ENCODE measurements around the gene CADM2.

GRCh38 chr3:85652360-85652759 is 693.6 kb downstream of the CADM2 start:
- TF ChIP-seq CTCF (IDR thresholded peaks at IDR 0.05; ENCODE audit: poor library complexity): no peak
- TF ChIP-seq EZH2phosphoT487 (IDR thresholded peaks at IDR 0.05; ENCODE audit: low read depth, severe bottlenecking, unreplicated experiment): no peak

All from hepatocyte (in vitro differentiated cells).